NB4 (cell line): ENCODE data around the gene PHYH.
"Not testable (repeated sequence)": the region's sequence is repeated elsewhere in the genome, so short reads cannot be mapped to it uniquely, and the experiment has no call there.

ENCODE experiments used
- CTCF ChIP-seq: IDR thresholded peaks from one replicate; pipeline ENCODE4 v1.5.1; 2012; ENCODE audit warnings: low read depth, low read length
- MAX ChIP-seq: IDR thresholded peaks from 2 replicates; pipeline ENCODE4 v1.6.1; 2011; ENCODE audit warnings: low read depth, low read length
- MYC ChIP-seq: IDR thresholded peaks from 2 replicates; pipeline ENCODE4 v1.6.1; 2011; ENCODE audit warnings: low read depth, low read length
- POLR2A ChIP-seq: IDR thresholded peaks from 2 replicates; pipeline ENCODE4 v1.6.1; 2011; ENCODE audit warnings: mild to moderate bottlenecking; ENCODE audit not compliant: insufficient read length; ENCODE audit errors: extremely low read depth

- not testable (repeated sequence) for TF ChIP-seq CTCF, POLR2A, MYC, MAX
Observed at GRCh38 chr10:13276146-13276545, 23.7 kb downstream of the PHYH start.
